MM.1S (cell line): ENCODE data around the gene OR4M1.
"Not testable (repeated sequence)": the region's sequence is repeated elsewhere in the genome, so short reads cannot be mapped to it uniquely, and the experiment has no call there.

ENCODE experiments used
- DNase-seq: peaks from one replicate; pipeline ENCODE4 v3.0.0-alpha.2; 2015
- H2AFZ ChIP-seq: fragments of 300-600 bp; sonication (generic); 2 replicates; pipeline ENCODE4 v1.6.0; 2016; ENCODE audit warnings: antibody characterized with exemption, low read length
- H3F3A ChIP-seq: fragments of 300-600 bp; sonication (generic); 2 replicates; pipeline ENCODE4 v1.6.1; 2016; ENCODE audit warnings: mild to moderate bottlenecking, antibody characterized with exemption, low read length, moderate library complexity, mixed read lengths; ENCODE audit not compliant: insufficient read depth
- H3K27ac ChIP-seq: fragments of 300-600 bp; sonication (generic); 2 replicates; pipeline ENCODE4 v1.5.1; 2016; ENCODE audit warnings: mild to moderate bottlenecking, low read length
- H3K27me3 ChIP-seq: fragments of 300-600 bp; sonication (generic); replicated peaks from 2 replicates; pipeline ENCODE4 v1.6.0; 2016; ENCODE audit warnings: low read length; ENCODE audit not compliant: insufficient read depth
- H3K36me3 ChIP-seq: fragments of 300-600 bp; sonication (generic); replicated peaks from 2 replicates; pipeline ENCODE4 v1.6.1; 2016; ENCODE audit warnings: mild to moderate bottlenecking, low read length, mixed read lengths; ENCODE audit not compliant: insufficient read depth
- H3K4me1 ChIP-seq: fragments of 300-600 bp; sonication (generic); 2 replicates; pipeline ENCODE4 v1.6.1; 2016; ENCODE audit warnings: low read length, mixed read lengths
- H3K4me2 ChIP-seq: fragments of 300-600 bp; sonication (generic); 2 replicates; pipeline ENCODE4 v1.6.0; 2016; ENCODE audit warnings: low read depth, low read length
- H3K4me3 ChIP-seq: fragments of 300-600 bp; sonication (generic); 2 replicates; pipeline ENCODE4 v1.5.1; 2016; ENCODE audit warnings: low read length, mixed read lengths
- H3K79me2 ChIP-seq: fragments of 300-600 bp; sonication (generic); 2 replicates; pipeline ENCODE4 v1.6.1; 2016; ENCODE audit warnings: mixed run types, low read length, mixed read lengths
- H3K9ac ChIP-seq: fragments of 300-600 bp; sonication (generic); 2 replicates; pipeline ENCODE4 v1.6.1; 2016; ENCODE audit warnings: low read length, mixed read lengths
- H3K9me2 ChIP-seq: fragments of 300-600 bp; sonication (generic); replicated peaks from 2 replicates; pipeline ENCODE4 v1.6.1; 2016; ENCODE audit warnings: mild to moderate bottlenecking, low read length, mixed read lengths; ENCODE audit not compliant: insufficient read depth
- H3K9me3 ChIP-seq: fragments of 300-600 bp; sonication (generic); replicated peaks from 2 replicates; pipeline ENCODE4 v1.6.1; 2016; ENCODE audit warnings: mild to moderate bottlenecking, low read length, mixed read lengths; ENCODE audit not compliant: insufficient read depth
- H4K20me1 ChIP-seq: fragments of 300-600 bp; sonication (generic); 2 replicates; pipeline ENCODE4 v1.6.1; 2016; ENCODE audit warnings: mild to moderate bottlenecking, low read length, moderate library complexity, mixed read lengths; ENCODE audit not compliant: insufficient read depth
- CTCF ChIP-seq: fragments of 300-600 bp; sonication (generic); IDR thresholded peaks from 2 replicates; pipeline ENCODE4 v1.5.1; 2016; ENCODE audit warnings: antibody characterized with exemption, low read length, mixed read lengths
- EZH2 ChIP-seq: fragments of 300-600 bp; sonication (generic); optimal IDR thresholded peaks from 2 replicates; pipeline ENCODE3; 2017; ENCODE audit warnings: low read depth, mild to moderate bottlenecking, antibody characterized with exemption, low read length, mixed read lengths
- EZH2phosphoT487 ChIP-seq: fragments of 300-600 bp; sonication (generic); IDR thresholded peaks from 2 replicates; pipeline ENCODE4 v1.6.1; 2018; ENCODE audit warnings: antibody characterized with exemption, low read length

Gene OR4M1

GRCh38 chr14:19773204-19773603 lies at the start of gene OR4M1:
Gene OR4M1, plus strand, starts transcription at chr14:19773504. Its CDS starts 6,819 bp downstream, at chr14:19780323.
- H3K79me2 ChIP-seq, DNase-seq, H3K27me3 ChIP-seq, H3K9me2 ChIP-seq, H3K4me2 ChIP-seq, H3K4me3 ChIP-seq, H3K4me1 ChIP-seq, H2AFZ ChIP-seq, H3K9me3 ChIP-seq, H3K36me3 ChIP-seq, H4K20me1 ChIP-seq, H3K27ac ChIP-seq, H3F3A ChIP-seq, H3K9ac ChIP-seq: not testable (repeated sequence)

- Histone ChIP-seq H3K9me3 (no peaks in the 10 kb centered on the region), H3K27ac (no peak overlapping the region), H3K79me2 (no peaks in the 10 kb centered on the region), H3F3A (no peaks in the 10 kb centered on the region), H3K27me3 (no peaks in the 10 kb centered on the region), H3K36me3 (no peaks in the 10 kb centered on the region), H3K9me2 (no peaks in the 10 kb centered on the region), H3K4me1 (no peaks in the 10 kb centered on the region), H2AFZ (no peak overlapping the region), H3K4me2 (no peak overlapping the region), H3K9ac (no peak overlapping the region), H4K20me1 (no peaks in the 10 kb centered on the region), H3K4me3 (no peak overlapping the region)
- TF ChIP-seq EZH2 (no peak), EZH2phosphoT487 (no peak), CTCF (no peak)
- DNase-seq: no peak
These were observed 43.9 kb upstream of the OR4M1 start for GRCh38 chr14:19729359-19729758.

GRCh38 chr14:19729763-19730162 lies 43.5 kb upstream of the OR4M1 start:
- Histone ChIP-seq H3K4me2 (no peak overlapping the region), H3K4me3 (no peak overlapping the region), H3K27ac (no peak overlapping the region), H3K79me2 (no peaks in the 10 kb centered on the region), H4K20me1 (no peaks in the 10 kb centered on the region), H3K27me3 (no peaks in the 10 kb centered on the region), H3K4me1 (no peaks in the 10 kb centered on the region), H3K36me3 (no peaks in the 10 kb centered on the region), H3K9ac (no peak overlapping the region), H3F3A (no peaks in the 10 kb centered on the region), H3K9me3 (no peaks in the 10 kb centered on the region), H2AFZ (no peak overlapping the region), H3K9me2 (no peaks in the 10 kb centered on the region)
- TF ChIP-seq EZH2phosphoT487: no peak
- TF ChIP-seq EZH2: no peak
- TF ChIP-seq CTCF: no peak
- no peak for DNase-seq

- H3K27me3 ChIP-seq, H3K4me2 ChIP-seq, DNase-seq, H3K9me3 ChIP-seq, H4K20me1 ChIP-seq, H3K4me1 ChIP-seq, H3K36me3 ChIP-seq, H3K9me2 ChIP-seq, H3K4me3 ChIP-seq, H2AFZ ChIP-seq, H3F3A ChIP-seq, H3K27ac ChIP-seq, H3K9ac ChIP-seq, H3K79me2 ChIP-seq: not testable (repeated sequence)
These were observed 39.4 kb upstream of the OR4M1 start for GRCh38 chr14:19733893-19734292.
